ENCODE data around the gene ACY1.

The ACY1 gene

DNA sequence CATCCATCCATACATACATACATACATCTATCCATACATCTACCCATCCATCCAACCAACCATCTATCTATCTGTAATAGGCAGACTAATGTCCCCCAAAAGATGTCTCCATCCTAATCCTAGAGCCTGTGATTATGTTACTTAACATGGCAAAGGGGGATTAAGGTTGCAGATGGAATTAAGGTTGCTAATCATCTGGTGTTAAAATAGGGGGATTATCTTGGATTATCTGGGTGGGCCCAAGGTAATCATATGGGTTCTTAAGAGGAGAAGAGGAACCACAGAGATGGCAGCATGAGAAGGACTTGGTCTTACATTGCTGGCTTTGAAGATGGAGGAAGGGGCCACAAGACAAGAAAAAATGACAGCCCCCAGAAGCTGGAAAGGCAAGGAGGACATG, 27.1 kb downstream of the ACY1 start:
- DNase-seq, result peak; percentile 48 to 73

DNA sequence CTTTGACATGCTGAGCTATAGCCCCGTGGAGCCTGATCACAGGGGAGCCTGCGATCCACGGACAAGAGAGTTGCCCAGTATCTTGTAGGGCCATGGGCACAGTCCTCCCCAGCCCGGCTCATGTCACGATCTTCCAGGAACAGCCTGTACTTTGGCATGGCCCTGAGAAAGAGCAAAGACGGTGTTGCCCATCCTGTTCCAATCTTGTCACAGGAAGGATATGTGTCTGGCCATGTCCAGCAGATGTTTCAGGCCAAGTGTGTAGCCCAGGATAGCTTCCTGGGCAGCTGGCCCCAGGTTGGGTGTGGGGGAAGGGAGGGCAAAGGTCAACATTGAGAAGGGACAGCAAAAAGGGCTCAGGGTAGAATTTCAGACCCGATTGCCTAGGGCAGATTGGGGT, 29.4 kb downstream of the ACY1 start:
- no peak for DNase-seq

DNA sequence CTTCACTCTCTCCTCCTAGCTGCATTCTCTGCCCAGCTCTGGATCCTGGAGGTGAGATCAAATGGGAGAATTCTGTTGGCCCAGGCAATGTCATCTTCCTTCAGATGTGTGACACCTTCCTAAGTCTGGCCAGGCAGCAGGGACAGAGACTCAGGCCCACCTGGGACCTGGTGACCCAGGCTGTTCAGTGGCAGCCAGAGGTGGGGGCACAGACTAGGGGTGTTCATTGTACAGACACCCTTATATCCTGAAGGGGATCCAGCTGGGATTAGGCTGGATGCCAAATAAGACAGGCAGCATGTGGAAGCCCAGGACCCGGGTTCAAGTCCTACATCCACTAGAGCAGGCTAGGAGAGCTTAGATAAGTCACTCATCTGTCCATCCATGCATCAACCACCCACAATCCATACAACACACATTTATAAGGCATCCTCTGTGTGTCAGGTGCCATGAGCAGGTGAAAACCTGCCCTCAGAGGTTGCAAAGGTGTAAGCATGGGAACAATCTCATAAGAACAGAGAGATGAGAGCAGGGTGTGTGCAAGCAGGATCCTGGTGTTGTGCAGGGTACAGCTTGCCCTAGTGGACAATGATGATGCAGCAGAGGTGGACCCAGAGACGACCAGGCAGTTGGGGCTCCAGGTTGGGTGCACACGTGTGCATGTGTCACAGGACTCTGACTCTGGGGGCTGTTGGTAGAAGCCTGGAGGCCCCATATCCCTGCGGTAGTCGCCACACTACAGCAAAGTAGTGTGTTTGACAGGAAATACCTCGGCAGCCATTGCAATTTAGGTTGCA, 30.7 kb downstream of the ACY1 start:
- DNase-seq, result no peak

DNA sequence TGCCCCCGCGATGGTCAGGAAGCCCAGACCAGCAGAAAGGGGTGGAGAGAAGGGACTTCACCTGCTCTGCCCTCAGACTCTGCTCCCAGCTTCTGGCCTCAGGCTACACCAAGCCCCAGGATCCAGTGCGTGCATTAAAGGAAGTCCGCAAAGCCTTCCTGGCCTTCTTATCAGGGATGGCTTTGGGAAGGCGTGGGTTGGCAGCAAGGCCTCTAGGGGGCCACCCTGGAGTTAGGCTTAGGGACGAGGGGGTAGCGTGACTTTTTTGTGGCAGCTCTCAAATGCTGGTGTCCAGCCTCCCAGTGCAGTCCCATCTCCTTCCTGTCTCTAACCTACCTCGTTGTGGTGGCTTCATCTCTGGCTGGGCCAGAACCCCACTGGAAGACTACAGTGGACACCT, 31.3 kb downstream of the ACY1 start:
- DNase-seq, result peak; percentile 22 to 78

DNA sequence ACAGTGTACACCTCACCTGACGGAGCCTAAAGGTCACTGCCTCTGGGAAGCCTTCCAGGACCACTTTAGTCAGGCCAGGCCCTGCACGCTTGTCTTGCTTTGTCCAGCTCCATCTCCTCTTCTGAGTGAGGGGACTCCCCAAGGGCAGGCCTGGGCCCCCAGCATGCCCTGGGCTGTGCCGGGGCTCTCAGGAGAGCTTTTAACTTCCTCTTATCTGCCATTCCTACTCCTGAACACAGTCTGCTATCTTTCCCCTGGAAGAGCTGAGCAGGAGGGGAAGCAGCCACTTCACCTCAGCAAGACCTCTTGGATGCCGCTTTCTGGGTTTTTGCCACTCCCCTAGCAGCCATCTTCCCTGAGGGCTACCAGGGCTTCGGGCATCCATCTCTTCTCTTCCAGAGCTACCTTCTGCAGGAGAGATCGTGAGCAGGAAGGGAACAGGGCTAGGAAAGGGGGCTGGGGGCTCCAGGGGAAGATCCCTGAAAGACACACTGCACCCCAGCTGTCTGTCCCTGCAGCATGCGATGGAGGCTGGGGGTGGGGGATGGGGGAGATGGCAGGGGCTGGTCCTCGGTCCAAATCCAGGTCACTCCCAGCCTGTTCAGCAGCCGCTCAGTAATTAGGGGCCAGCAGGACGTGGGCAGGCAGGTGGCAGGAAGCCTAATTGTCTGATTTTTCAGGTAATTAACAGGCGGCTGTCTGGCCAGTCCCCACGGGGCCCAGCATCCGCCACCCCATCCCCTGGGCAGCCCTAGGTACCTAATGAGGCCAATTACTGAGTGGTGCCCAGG, 32.3 kb downstream of the ACY1 start:
- peak; percentile 12 to 54 for DNase-seq

DNA sequence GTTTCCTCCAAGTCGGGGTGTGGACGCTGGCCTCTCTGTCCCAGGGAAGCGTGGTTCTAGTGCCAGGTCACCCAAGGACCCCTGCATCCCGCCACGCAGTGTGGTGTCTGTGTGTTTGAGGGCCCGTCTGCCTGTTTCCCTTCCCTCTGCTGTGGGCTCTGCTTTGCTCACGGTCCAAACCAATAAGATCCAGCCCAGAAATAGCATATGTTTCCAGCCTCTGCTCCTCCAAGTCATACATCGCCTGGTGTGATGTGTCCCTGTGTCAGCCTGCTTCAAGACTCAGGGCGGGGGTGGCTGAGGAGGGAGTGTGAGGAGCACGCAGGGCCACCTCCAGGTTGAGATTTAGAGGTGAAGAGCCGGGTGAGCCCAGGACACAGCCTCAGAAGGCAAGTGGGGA, 34.3 kb downstream of the ACY1 start:
- DNase-seq, result no peak

DNA sequence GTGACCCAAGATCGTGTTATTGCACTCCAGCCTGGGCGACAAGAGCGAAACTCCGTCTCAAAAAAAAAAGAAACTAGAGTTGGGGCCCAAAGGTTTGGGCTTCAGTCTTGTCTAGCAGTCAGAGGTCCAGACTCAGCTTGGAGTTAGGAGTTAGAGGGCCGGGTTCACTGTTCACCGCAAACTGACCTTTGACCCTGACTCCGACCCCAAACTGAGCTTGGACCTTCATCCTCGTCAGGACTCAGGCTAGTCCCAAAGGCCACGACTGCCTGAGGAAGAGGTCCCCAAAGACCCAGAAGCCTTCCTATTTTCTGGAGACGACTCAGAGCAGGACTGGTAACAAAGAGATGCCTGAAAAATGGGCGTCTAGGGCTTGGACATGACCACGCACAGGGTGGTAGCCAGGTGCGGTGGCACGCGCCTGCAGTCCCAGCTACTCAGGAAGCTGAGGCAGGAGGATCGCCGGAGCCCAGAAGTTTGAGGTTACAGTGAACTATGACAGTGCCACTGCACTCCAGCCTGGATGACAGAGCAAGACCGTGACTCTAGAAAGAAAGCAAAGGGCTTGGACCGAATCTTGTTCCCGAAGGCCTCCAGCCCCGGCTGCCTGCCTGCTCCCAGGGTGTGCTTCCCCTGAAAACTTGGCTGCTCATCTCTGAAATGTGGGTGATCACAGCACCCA, 35.1 kb downstream of the ACY1 start:
- DNase-seq, result no peak

DNA sequence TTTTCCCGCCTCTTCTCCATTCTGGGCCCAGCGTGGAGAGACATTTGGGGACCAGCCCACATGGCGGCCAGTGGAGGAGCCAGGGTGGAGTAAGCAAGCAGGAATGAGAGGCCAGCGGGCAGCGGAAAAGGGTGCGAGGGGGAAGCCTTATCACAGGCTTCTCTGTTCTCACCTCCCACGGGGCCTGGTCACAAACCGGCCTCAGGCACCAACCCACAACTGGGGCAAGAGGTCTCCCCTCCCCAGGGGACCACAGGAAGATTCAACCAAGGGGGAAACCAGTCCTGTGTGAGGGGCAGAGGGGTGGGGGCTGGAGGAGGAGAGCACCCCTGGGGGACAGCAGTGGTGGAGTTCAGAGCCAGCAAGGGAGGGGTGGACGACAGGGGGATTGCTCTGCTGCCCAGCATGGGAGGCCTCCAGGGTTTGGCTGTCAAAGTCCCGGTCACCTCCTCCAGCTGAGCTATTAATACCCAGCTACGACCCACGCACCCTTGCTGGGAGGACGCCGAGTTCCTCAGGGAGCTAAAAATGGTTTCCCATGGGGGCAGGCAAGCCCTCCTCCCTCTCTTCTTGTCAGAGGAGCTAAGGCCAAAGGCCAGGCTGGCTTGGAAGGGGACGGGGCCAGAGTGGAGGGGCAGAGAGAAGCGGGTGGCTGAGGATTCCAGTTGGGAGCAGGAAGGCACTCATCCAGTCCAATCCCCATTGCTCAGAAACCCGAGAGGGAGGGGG, 36.2 kb downstream of the ACY1 start:
- DNase-seq, result no peak

DNA sequence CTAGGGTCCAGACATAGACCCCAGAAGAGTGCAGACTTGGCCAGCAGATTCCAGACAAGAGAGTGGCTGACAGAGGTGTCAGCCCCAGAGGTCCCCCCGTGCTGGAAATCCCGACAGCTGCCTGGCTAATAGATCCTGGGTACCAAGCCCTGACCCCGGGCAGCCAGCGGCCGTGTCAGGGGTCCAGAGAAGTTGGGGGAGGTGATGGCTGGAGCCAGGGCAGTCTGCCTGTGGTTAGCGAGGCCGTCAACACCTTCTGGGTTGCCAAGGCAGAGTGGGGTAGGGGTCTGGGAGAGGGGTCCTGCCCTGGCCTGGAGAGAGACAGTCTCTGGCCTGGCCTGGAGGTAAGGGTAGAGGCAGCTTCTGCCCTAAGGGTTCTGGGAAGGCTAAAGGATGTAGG, 37.5 kb downstream of the ACY1 start:
- no peak for DNase-seq

DNA sequence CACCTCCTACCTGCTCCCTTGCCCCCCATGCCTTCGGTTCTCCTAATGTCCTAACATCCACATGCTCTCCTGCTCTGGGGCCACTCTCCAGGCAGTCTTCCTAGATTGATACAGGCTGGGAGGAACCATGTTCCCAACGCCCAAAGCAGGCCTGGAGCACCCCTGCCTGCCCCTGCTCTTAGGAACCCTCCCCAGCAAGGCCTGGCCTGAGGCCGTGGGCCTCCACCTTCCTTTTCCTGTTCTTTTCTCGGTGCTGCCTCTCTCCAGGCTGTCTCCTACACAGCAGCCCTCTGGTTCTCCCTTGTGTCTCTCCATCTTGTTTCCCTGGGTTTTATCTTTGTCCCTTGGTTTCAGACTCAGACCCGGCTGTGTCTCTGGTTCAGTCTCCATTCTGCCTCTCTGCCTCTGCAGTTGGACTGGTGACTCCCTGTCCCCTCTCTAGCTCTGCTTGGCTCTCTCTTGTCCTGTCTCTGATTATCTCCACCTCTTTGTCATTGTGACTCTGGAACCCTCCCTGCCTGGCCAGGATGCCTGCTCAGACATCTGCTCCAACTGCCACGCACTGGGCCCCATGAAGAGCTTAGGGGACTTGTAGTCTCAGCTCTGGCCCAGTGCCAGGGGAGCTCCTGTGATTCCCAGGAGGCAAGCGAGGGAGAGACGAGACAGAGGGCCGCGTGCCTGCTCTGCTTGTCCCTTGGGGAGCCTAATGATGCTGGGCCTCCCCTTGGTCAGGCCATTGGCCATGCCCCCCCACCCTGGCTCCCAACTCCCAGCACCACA, 38.3 kb downstream of the ACY1 start:
- peak; percentile 96 to 98 for DNase-seq

DNA sequence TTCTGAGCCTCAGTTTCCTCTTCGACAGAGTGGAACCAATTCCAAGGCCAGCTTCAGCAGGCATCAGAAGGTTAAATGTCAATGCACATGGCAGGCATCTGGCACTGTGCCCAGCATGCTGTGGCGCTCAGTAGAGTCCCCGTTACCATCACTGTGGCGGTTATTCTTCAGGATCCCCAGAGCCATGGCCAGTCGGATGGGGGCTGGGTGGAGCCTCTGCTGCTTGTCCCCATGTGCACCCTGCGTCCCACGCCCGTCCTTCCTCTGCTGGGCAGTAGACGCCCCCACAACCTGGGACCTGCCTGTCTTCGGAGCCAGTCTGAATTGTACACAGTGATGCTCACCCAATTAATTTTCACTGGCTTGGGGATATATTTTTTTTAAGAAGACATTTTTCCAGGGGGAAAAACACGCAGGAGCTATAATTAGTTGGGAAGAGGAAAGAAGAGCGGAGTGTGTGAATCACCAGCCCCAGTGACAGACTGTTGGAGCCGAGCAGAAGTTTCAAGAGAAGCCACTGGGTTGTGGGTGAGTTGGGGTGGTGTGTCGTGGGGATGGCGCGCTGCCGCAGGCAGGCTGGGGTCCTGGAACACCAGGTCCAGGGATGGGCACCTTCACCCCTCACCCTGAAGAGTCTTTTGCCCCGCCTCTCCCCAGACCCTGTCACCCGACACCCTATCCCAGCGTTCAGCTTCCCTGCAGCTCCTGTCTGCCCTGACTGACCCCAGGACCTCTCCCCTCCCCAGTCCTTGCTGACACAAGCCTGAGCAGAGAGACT, 39.2 kb downstream of the ACY1 start:
- DNase-seq, result peak; percentile 59 to 76

DNA sequence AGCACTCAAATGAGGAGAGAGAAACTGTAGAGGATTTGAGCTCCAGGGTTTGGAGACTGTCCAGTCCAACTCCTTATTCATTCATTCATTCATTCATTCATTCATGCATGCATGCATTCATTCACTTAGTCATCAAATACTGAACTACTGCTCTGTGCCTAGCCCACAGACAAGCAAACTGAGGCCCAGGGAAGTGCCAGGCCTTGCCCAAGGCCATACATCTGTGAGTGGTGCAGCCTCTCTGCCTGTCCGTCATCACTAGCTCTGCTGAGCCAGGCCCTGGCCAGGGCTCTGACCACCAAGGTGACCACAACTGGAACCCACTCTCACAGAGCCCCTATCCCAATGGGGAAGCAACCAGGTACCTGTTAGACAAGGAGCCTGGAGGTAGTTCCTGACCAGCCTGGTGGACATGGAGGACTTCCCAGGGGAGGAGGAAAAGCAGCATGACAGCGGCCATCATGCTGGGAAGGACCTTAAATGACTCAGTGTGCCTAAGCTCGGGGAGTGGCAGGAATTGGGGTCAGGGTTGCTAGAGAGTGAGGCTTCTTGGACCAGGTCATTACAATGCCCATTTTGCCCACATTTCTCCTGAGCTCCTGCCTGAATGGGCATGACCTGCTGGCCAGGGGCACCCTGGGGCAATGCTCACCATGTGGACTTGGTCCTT, 39.9 kb downstream of the ACY1 start:
- DNase-seq, result no peak

DNA sequence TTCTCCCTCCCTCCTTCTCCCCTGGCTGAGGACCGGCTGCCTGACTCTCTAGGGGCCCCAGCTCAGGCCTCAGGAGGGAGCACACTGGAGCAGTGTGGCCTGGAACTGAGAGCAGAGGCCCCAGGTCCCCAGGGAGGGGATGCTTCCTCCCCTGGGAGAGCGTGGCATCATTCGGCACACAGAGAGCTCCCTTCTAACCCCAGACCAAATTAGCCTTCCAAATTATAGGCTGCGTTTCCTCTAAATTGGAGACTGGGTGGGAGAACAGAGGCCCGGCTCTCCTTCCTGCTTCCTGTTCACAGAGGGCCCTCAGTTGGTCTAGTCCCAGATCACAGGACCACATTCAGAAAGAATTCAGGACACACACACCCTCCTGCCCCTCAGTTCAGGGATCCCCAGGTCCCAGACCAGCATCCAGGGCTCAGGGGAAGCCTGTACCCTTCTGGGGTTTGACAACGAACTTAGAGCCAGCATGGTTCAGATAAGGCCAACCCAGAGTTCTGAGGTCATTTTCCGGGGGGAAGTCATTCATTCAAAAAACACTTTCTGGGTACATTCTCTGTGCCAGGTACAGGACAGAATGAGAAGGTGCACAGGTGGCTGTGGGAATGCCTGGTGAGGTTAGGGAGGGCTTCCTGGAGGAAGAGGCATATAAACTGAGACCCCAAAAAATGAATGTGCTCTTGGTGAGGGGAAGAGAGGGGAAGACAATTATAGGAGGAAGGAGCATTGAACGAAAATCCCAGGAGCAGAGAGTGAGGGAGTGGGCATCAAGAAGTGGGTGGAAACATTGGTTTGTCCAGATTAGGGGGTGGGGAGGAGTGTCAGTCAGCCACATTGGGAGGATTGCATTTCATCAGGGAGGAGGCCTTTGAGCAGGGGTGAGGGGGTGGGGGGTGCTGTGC, 40.8 kb downstream of the ACY1 start:
- peak in 1 of 2 experiments; percentile 60 for DNase-seq

DNA sequence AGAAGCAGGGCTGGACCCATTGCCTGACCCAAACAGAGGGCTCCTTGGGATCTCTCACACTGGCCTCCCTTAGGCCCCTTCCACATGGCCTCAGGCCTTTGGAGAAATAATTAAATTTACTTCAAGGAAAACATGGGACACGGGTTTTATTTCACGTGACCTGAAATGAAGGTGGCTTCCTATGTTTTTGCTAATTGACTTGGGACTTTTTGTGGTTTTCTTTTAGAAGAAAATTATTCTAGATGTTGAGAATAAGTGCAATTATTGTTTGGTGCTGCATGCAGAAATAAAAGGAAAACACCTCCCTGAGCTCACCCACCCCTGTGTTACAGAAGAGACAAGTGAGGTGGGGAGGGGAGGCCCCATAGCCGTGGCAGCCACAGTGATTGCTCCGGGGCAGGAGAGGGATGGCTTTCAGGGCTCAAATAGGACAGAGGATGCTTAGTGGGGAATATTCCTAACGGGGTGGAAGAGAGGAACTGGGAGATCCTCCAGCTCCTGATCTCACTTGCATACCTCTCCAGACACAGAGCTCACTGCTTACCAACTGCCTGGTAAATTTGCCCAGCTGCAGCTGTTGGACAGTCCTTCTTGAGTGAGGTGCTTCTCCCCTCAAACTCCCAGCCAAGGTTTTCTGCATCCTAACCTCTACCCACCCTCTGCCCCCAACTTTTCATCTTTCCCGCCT, 41.6 kb downstream of the ACY1 start:
- no peak for DNase-seq

DNA sequence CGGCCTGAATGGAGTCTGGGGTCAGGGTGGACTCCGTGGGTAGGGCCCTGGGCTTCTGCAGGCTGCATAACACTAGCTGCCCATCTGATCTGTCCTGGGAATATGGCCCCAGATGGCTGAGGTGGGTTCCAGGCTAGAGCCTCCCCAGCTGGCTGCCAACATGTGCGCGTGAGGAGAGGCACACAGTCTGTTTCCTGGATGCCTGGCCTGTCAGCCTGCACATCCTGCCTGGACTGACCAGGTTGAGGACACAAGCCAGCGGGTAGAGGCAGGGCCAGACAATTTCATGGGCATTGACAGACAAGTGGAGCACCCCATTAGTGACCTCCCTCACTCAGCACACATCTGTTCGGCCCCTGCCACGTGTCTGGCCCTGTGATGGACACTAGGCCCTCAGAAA, 42.1 kb downstream of the ACY1 start:
- peak; percentile 71 to 90 for DNase-seq

DNA sequence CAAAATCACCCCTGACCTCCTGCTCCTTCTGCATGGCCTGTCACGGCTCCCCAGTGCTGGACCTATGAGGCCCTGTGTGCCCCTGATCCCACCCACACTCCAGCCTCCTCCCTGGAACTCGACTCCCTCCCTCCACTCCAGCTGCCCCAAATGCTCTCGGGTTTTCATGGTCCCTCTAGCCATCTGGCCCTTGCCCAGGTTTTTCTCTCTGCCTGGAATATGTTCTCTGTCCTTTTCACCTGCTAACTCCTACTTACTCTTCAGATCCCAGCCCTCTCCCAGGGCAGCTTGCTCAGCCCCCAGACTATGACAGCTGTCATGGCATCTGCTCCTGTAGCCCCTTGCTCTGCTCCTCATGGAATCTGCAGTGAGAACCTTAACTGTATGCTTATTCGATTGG, 42.7 kb downstream of the ACY1 start:
- DNase-seq, result peak; percentile 97 to 98

DNA sequence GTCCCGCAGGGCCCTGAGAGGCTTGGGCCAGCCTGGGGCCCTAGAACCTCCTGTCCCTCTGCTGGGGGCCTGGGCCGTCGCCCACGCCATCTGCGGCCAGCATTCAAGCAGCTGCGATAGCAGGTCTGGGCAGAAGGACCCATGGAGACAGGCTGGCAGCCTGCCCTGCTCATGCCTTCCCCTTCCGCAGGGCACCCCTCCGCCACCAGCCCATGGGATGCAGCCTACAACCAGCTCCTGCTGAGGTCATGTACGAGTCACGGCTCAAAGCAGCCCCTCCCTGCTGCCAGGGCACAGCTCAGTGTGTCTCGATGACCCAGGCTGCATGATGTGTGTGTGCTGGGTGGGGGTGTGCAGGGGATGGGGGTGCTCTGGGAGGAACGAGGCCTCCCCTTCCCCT, 45.2 kb downstream of the ACY1 start:
- DNase-seq, result peak; percentile 30 to 76

DNA sequence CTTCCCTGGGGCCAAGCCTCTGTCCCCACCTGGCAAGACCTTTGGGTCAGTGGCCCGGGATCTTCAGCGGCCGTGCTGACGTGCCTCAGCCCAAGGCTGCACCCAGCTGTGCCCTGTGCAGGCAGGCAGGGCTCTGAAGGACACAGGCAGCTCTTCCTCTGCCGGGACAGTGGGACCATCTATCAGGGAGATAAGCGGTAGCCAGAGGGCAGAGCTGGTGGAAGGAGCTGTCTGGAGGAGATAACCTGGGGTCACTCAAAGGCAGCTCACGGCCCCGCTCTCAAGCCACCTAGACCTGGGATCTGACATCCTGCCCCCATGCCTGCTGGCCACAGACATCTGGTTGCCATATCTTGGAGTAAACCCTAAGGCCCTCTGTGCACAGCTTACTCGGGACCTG, 45.7 kb downstream of the ACY1 start:
- DNase-seq, result no peak

DNA sequence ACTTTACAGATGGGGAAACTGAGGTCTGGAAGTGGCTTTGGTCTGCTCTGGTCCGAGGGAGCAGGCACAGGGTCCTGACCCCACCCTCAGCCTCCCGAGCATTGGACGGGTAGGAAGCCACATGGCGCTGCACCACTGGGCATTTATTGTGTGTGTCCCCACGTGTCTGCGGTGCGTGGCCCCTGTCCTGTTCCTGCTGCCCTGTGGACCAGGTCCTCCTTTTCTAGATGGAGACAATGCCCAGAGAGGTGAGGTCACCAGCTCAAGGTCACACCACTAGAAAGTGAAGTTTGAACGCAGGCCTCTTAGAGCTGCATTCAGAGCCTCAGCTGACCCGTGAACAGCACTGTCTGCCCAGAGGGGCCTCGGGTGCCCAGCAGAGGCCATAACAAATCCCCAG, 46.2 kb downstream of the ACY1 start:
- DNase-seq, result no peak
